ENCODE measurements around the gene ZNF423.

The ZNF423 gene

GRCh38 chr16:49780433-49780832 lies 75.5 kb downstream of the ZNF423 start:
- no peak for DNase-seq

DNA sequence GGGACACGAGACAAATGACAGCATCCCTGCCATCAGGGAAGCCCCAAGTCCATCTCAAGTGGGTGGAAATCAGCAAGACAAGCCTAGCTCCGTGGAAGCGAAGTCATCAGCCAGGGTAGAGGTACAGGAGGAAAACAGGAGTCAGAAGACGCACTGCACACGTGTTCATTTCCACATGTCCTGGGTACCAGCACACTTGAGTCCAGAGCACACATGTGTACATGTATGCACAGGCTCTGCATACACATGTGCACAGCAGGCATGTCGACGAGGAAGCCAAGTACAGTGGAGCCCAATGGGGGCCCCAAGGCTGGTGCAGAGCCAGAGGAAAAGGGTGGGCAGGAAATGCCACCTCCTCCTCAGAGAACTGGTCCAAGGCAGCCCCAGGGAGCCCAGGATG lies 75.9 kb downstream of the ZNF423 start:
- no peak for DNase-seq

GRCh38 chr16:49778202-49778930 lies 77.5 kb downstream of the ZNF423 start:
- DNase-seq = no peak

- no peak for DNase-seq
These were observed 79.2 kb downstream of the ZNF423 start for GRCh38 chr16:49776734-49777133.

- no peak for DNase-seq
These were observed 79.8 kb downstream of the ZNF423 start for GRCh38 chr16:49776085-49776595.

GRCh38 chr16:49775581-49775980 lies 80.3 kb downstream of the ZNF423 start:
- no peak for DNase-seq

DNA sequence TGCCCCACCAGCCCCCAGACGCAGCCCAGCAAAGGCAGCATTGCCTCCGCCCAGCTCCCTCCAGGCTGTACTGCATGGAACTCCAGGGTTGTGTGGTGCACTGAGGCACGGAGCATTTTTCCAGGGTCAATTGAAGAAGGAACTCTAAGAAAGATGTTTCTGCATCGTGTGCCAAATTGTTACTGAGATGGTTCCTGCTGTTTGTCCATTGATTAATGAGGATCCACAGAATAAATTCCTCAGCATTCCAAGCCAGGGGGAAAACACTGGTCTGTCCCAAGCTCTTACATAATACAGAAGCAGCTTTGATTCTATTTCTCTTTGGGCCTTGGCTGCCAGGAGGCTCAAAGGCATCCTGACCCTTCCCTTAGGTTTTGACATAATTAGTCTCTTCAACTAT lies 80.9 kb downstream of the ZNF423 start:
- no peak for DNase-seq

- DNase-seq = no peak
These were observed 82.1 kb downstream of the ZNF423 start for GRCh38 chr16:49773534-49774475.

GRCh38 chr16:49767998-49768397 lies 87.9 kb downstream of the ZNF423 start:
- no peak for DNase-seq

GRCh38 chr16:49767414-49767813 lies 88.5 kb downstream of the ZNF423 start:
- DNase-seq = no peak

- no peak for DNase-seq
These were observed 89.7 kb downstream of the ZNF423 start for GRCh38 chr16:49766225-49766624.

GRCh38 chr16:49763826-49764225 lies 92.1 kb downstream of the ZNF423 start:
- DNase-seq = no peak

- DNase-seq = no peak
These were observed 95.1 kb downstream of the ZNF423 start for GRCh38 chr16:49760815-49761214.

- no peak for DNase-seq
These were observed 98.3 kb downstream of the ZNF423 start for GRCh38 chr16:49757559-49758069.

- no peak for DNase-seq
These were observed 98.9 kb downstream of the ZNF423 start for GRCh38 chr16:49756775-49757558.

GRCh38 chr16:49755716-49756505 lies 100.0 kb downstream of the ZNF423 start:
- DNase-seq = no peak

GRCh38 chr16:49755313-49755620 lies 100.6 kb downstream of the ZNF423 start:
- no peak for DNase-seq

DNA sequence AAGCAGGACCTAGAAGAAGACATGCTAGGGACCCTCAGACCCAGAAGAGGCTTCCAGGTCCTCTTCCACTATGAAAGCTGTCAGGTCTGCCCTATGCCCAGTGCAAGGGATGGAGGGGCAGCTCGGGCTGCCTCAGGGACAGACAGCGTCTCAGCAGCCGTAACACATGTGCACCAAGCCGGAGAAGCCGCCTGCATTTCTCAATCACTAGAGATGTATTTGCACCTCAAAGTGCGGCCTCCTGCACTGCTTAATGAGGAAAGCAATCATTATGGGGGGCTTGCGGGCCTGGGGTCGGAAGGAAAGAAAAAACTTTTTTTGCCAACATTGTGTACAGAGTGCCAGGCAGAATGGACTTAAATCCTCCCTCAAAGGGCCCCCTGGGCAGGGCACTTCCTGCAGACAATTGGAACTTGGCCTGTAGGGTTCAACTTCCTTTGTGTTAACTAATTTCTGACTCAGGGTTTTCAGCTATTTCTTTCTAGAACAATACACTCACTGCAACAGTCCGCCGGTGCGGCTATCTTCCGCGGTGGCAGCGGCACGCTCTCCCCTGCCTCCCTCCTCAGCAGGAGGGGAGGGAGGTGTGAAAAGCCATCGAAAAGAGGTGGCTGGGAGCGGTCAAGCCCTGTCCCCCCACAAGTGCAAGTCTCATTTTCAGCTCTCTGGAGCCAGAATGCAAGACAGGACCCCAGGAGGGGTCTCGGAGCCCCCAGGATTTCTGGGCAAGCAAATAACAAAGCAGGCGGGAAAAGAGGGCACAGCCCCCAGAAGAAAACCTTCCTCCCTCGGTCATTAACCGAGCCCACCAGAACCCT lies 101.2 kb downstream of the ZNF423 start:
- DNase-seq = peak; percentile 4

DNA sequence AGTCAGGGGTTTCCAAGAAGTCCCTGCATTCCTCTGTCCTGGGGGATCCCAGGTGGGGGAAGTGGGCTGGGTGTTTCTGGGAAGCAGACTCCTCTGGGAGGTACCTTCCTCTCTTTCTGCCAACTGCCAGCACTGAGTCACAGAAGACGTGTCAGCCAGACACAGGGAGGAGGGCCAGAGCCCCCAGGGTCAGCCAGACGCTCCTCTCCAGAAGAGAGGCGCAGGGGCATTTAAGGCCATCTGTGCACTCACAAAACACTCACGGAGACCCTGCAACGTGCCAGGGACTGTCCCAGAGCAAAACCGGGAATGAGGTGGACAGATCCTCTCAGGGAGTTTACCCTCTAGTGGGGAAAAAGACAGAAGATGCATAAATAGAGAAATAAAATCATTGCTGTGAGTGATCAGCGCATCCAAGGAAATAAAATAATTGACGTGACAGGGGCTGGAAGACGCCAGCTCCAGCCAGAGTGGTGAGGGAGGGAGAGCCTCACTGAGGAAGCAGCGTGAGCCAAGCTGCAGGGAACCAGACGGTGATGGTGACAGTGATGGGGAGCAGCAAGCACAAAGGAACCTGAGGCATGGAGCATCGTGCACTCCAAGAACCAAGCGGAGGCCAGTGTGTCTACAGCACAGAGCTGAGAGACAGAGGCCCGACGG lies 105.4 kb downstream of the ZNF423 start:
- no peak for DNase-seq

- no peak for DNase-seq
These were observed 106.1 kb downstream of the ZNF423 start for GRCh38 chr16:49749816-49750215.

DNA sequence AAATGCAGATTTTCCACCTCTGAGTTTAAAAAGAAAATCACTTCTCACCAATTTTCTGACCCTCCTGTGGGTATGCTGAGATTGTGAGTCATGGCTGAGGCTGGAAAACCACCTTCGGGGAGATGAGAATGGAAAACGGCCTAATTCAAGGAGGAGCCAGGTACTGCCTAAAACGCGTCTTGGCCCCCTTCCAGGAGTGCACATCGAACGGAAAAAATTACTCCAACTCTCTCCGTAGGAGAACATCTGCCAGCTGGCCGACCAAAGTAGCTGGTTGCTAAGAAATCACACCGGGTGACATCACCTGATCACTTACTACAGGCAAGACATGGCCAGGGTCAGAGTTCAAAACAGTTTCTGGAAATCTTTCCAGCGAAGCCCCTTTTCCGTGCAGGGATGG lies 107.6 kb downstream of the ZNF423 start:
- DNase-seq = no peak
